ENCODE results near the gene TUBA3C. TPM values are rescaled to one million over a fixed set of nuclear protein-coding genes. Genes with fewer than 3 reads are reported as not detected.
"Not testable (repeated sequence)": the region's sequence is repeated elsewhere in the genome, so short reads cannot be mapped to it uniquely, and the experiment has no call there.

TUBA3C gene
- total RNA-seq (not detected), polyA plus RNA-seq (not detected)
- long read RNA-seq, donor 1, result 0 reads
- long read RNA-seq, donor 2, result 0 reads

DNA sequence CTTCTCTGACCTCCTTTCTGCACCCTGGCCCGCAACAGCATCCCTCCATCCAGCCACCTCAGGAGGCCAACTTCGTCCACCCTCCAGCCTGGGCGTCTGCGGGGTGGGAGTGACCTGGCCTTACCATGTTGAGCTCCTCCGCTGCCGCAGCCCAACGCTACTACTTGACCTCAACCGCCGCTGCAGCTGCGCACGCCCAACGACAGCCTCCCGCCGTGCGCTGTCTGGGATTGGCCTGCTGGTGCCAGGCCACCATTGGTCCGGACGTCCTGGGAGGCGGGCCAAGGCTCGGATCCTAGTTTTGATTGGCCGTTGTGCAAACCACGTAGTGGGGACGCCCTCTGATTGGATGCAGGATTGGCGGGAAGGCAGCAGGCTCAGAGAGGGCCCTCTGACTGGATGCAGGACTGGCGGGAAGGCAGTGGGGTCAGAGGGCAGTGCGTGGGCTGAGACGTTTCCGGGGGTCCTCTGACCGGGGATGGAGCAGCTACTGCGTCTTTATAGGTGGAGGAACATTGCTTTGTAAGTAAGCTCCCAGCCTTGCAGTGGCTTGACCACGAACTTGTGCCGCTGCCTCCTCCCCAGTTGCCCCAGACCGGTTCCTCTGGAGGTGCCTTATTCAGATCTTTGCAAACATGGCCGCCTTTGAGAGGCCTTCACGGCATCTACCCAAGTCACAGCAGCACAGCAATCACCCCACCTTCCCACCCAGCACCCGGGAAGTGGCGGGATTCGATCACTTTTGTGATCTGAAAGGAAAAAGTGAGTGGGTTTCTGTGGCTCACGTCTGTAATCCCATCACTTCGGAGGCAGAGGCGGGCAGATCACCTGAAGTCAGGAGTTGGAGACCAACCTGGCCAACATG lies at the start of gene TUBA3C:
Gene TUBA3C, minus strand, starts transcription at position 204 of the 865 bp plus-strand sequence. Its CDS starts 77 bp downstream, at position 127.
- no peak within 1 kb of the TSS for H3K4me3 ChIP-seq
- no peaks in the 10 kb centered on the region for H3K36me3 ChIP-seq
- intact Hi-C loops (cut with DNase I; ENCODE audit: low total_unique reads), result no loop called here
- H3K27ac ChIP-seq, result no peak within 1 kb of the TSS
- TF ChIP-seq POLR2A (IDR thresholded peaks at IDR 0.05) (no peak), POLR2AphosphoS5 (IDR thresholded peaks at IDR 0.05) (no peak), CTCF (IDR thresholded peaks at IDR 0.05 in 8 of 11, conservative IDR thresholded peaks at IDR 0.05 in 3 of 11) (no peak)
- WGBS, 5 donors, result 89 to 96% (median 90%) methylated on average over 33 to 40 of the region's 40 CpGs
- H3K4me1 ChIP-seq, result no peaks in the 10 kb centered on the region
- no peaks in the 10 kb centered on the region for H3K27me3 ChIP-seq (replicated peaks in 1 of 7)
- DNase-seq, result no peak
- H3K9me3 ChIP-seq, result peaks cover 0 to 52% (median 0%) of the 10 kb centered on the region in 8 donors

GRCh38 chr13:19207413-19207812 lies 25.8 kb upstream of the TUBA3C start:
- H3K27ac ChIP-seq; intact Hi-C loops (cut with DNase I; ENCODE audit: low total_unique reads); H3K4me3 ChIP-seq; H3K9me3 ChIP-seq; H3K4me1 ChIP-seq; DNase-seq; H3K36me3 ChIP-seq; H3K27me3 ChIP-seq (replicated peaks in 1 of 7): not testable (repeated sequence)
- 71 to 79% (median 76%) methylated on average over 3 of the region's 3 CpGs for WGBS, 5 donors

GRCh38 chr13:19192622-19193021 lies 11.0 kb upstream of the TUBA3C start:
- H3K4me1 ChIP-seq; DNase-seq; H3K27ac ChIP-seq; H3K36me3 ChIP-seq; H3K27me3 ChIP-seq (replicated peaks in 1 of 7); intact Hi-C loops (cut with DNase I; ENCODE audit: low total_unique reads); H3K4me3 ChIP-seq: not testable (repeated sequence)
- peaks cover 0 to 14% (median 0%) of the 10 kb centered on the region in 8 donors for H3K9me3 ChIP-seq
- WGBS, 5 donors, result 74 to 86% (median 79%) methylated on average over 3 of the region's 3 CpGs

DNA sequence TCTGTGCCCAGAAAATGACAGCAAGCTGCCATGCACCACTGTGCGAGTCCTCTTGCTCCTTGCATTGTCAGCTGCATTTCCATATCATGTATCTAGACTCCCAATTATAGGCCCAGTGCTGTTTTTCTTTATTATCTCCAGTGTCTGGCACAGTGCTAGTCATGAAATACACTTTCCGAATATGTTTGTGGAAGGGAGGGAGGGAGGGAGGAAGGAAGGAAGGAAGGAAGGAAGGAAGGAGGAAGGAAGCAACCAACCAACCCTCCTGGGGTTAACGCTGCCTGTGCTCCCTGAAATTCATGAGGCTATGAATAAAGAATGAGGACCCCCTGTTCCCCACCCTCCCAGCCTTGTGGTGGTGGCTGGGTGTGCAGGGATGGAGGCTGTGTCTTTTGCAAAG lies 8.3 kb upstream of the TUBA3C start:
- H3K9me3 ChIP-seq; H3K36me3 ChIP-seq; DNase-seq; H3K4me3 ChIP-seq; H3K27ac ChIP-seq; H3K4me1 ChIP-seq; intact Hi-C loops (cut with DNase I; ENCODE audit: low total_unique reads); H3K27me3 ChIP-seq (replicated peaks in 1 of 7): not testable (repeated sequence)
- 62 to 80% (median 72%) methylated on average over 3 of the region's 3 CpGs for WGBS, 5 donors

- WGBS, 5 donors, result 48 to 70% (median 52%) methylated on average over 3 to 5 of the region's 5 CpGs
Observed at GRCh38 chr13:19189368-19189767, 7.7 kb upstream of the TUBA3C start.

GRCh38 chr13:19185865-19186645 lies 4.4 kb upstream of the TUBA3C start:
- H3K36me3 ChIP-seq, result no peaks in the 10 kb centered on the region
- no peak overlapping the region for H3K27ac ChIP-seq
- TF ChIP-seq CTCF (IDR thresholded peaks at IDR 0.05 in 8 of 11, conservative IDR thresholded peaks at IDR 0.05 in 3 of 11) (no peak), POLR2A (IDR thresholded peaks at IDR 0.05) (no peak), POLR2AphosphoS5 (IDR thresholded peaks at IDR 0.05) (no peak)
- H3K9me3 ChIP-seq, result peaks cover 0 to 13% (median 0%) of the 10 kb centered on the region in 8 donors
- H3K4me1 ChIP-seq, result no peaks in the 10 kb centered on the region
- no peak for DNase-seq
- H3K27me3 ChIP-seq (replicated peaks in 1 of 7), result no peaks in the 10 kb centered on the region
- H3K4me3 ChIP-seq, result no peak overlapping the region
- WGBS, 5 donors, result 60 to 75% (median 68%) methylated on average over 5 of the region's 5 CpGs
- intact Hi-C loops (cut with DNase I; ENCODE audit: low total_unique reads), result no loop called here

More at GRCh38 chr13:19189368-19189767, 7.7 kb upstream of the TUBA3C start:
- DNase-seq; intact Hi-C loops (cut with DNase I; ENCODE audit: low total_unique reads); H3K9me3 ChIP-seq; H3K4me1 ChIP-seq; H3K36me3 ChIP-seq; H3K27ac ChIP-seq; H3K27me3 ChIP-seq (replicated peaks in 1 of 7); H3K4me3 ChIP-seq: not testable (repeated sequence)
